ENCODE measurements around the gene KCTD3.
A peak's percentile ranks its signal among the peaks of the same experiment; 100 is the strongest.

The KCTD3 gene

GRCh38 chr1:215606564-215607168, 39.6 kb downstream of the KCTD3 start:
- DNase-seq = peak in 1 of 2 donors; percentile 12

GRCh38 chr1:215607412-215607811, 40.3 kb downstream of the KCTD3 start:
- no peak for DNase-seq

- DNase-seq = no peak
Measured at GRCh38 chr1:215608646-215609045, 41.5 kb downstream of the KCTD3 start.

GRCh38 chr1:215612391-215612790, 45.3 kb downstream of the KCTD3 start:
- no peak for DNase-seq

- no peak for DNase-seq
Measured at GRCh38 chr1:215617979-215618378, 50.9 kb downstream of the KCTD3 start.

- DNase-seq = no peak
Measured at GRCh38 chr1:215623162-215623561, 56.1 kb downstream of the KCTD3 start.

GRCh38 chr1:215625949-215626348, 58.8 kb downstream of the KCTD3 start:
- DNase-seq = no peak

- DNase-seq = no peak
Measured at GRCh38 chr1:215631040-215631439, 63.9 kb downstream of the KCTD3 start.

- DNase-seq = no peak
Measured at GRCh38 chr1:215631489-215631888, 64.4 kb downstream of the KCTD3 start.

- DNase-seq = no peak
Measured at GRCh38 chr1:215635827-215636226, 68.7 kb downstream of the KCTD3 start.

GRCh38 chr1:215636258-215636965, 69.3 kb downstream of the KCTD3 start:
- no peak for DNase-seq

- DNase-seq = no peak
Measured at GRCh38 chr1:215637041-215637573, 70.0 kb downstream of the KCTD3 start.

GRCh38 chr1:215640429-215641148, 73.5 kb downstream of the KCTD3 start:
- DNase-seq = no peak

- no peak for DNase-seq
Measured at GRCh38 chr1:215643592-215644321, 76.7 kb downstream of the KCTD3 start.

GRCh38 chr1:215645182-215645581, 78.1 kb downstream of the KCTD3 start:
- no peak for DNase-seq

GRCh38 chr1:215645861-215646260, 78.8 kb downstream of the KCTD3 start:
- DNase-seq = no peak

GRCh38 chr1:215647738-215648137, 80.6 kb downstream of the KCTD3 start:
- DNase-seq = no peak

GRCh38 chr1:215648957-215649356, 81.9 kb downstream of the KCTD3 start:
- no peak for DNase-seq

GRCh38 chr1:215650446-215651149, 83.5 kb downstream of the KCTD3 start:
- no peak for DNase-seq

GRCh38 chr1:215651867-215652266, 84.8 kb downstream of the KCTD3 start:
- DNase-seq = no peak

- DNase-seq = no peak
Measured at GRCh38 chr1:215652371-215652770, 85.3 kb downstream of the KCTD3 start.

GRCh38 chr1:215657047-215657446, 89.9 kb downstream of the KCTD3 start:
- DNase-seq = no peak

All from inflammatory macrophage (primary cell).